Measurements from ENCODE around the gene SALL4.
"Not testable (repeated sequence)": the region's sequence is repeated elsewhere in the genome, so short reads cannot be mapped to it uniquely, and the experiment has no call there.

The SALL4 gene

DNA sequence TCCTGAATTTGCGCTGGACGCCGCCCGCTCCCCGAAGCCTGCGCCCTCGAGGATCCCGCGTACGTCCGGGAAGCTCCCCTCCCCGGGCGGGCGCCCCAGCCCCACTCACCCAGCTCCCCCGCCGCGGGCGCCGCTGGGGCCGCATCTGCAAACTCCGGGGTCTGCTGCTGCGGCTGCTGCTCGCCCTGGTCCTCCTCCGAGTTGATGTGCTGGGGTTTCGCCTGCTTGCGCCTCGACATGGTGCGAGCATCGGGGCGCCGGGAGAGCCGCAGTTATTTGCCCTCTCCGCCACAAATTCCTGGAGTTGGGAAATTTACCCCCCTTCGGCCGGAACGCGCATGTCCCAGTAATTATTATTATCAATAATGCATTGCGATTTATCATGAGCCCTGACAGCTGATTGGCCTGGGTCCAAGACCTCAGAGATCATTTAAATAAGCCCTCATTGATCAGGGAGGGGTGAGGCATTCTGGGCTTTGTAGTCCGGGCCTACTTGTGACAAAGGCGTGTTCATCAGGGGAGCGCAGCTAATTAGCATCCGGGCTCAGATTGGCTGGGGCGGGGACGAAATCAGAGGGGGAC, at the start of gene SALL4:
TSS of gene SALL4 (minus strand) at position 352 of the 582 bp plus-strand sequence. CDS start at position 239, 113 bp downstream.
- no peak for DNase-seq (ENCODE audit: low read depth)

- DNase-seq (ENCODE audit: low read depth), result no peak
Measured at GRCh38 chr20:51848346-51848745, 46.0 kb upstream of the SALL4 start.

DNA sequence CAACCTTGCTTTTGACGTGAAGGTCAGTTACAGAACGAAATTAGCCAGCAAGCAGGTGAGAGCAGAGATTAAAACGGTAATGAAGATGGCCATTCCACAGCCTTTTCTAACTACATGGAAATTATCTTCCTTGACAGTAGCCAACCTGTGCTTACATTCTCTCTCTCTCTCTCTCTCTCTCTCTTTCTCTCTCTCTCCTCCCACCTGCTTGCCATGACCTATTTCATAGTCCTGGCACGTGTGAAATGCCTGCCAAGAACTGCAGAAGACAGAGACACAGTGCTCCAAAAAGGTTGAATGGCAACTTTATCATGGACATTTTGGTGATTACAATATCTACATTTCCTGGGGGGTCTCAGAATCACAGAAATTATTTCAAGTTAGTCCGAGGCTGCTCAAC, 38.5 kb upstream of the SALL4 start:
- no peak for DNase-seq (ENCODE audit: low read depth)

DNA sequence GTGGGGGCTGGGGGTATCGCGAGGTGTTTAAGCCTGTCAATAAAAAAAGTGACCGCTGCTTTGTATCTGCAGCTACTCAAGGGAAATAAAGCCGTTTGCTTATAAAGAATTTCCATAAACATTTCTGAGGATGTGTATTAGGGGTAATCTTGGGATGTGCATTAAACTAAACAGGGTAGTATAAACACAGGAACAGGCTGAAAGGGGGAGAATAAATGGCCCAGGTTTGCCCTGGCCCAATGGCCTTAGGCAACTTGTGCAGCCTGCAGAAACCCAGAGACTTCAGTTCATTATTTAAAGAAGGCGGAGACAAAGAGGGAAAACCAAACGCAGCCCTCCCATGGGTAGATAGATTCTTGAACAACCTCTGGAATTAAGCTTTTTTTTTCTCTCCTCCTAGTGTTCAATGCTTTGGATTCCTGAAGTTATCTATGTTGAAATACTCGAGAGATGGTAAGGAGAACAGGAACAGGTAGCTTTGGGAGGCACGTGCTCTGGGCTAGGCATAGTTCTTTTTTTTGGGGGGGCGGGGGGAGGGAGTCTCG, 35.6 kb upstream of the SALL4 start:
- DNase-seq (ENCODE audit: low read depth), result no peak

GRCh38 chr20:51837436-51837835, 35.1 kb upstream of the SALL4 start:
- no peak for DNase-seq (ENCODE audit: low read depth)

DNA sequence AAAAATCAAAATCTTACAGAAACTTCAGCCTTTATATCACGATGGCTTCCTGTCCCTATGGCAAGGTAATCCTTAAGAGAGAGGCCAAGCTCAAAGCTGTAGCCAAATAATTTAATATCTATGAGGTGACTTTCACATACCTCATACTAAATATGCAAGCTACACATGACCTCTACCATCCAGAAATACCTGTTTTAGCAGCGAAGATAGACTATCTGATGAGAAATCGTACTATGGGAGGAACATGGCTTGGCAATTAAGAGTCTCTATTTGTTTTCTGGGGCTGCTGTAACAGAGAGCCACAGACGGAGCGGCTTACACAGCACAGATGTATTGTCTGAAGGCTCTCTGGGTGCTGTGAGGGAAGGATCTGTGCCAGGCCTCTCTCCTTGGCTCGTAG, 31.0 kb upstream of the SALL4 start:
- no peak for DNase-seq (ENCODE audit: low read depth)

DNA sequence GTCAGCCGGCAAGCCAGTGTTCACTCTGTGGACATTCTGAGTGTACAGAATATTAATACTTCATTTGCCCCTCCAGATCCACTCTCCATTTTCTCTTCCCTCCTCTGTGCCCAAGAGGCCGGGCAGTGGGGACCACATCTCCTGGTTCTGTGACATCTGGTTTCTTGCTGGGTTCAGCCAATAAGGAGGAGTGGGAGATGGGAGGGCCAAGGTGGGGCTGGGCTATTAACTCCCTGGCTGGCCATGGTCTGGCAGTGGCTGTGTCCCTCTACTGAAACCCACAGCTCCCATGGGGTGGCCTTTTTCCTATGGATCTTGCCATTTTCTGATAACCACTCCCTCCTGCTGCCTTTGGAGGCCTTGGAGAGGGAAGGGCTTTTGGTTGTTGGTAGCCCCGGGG, 30.0 kb upstream of the SALL4 start:
- DNase-seq (ENCODE audit: low read depth), result no peak

DNA sequence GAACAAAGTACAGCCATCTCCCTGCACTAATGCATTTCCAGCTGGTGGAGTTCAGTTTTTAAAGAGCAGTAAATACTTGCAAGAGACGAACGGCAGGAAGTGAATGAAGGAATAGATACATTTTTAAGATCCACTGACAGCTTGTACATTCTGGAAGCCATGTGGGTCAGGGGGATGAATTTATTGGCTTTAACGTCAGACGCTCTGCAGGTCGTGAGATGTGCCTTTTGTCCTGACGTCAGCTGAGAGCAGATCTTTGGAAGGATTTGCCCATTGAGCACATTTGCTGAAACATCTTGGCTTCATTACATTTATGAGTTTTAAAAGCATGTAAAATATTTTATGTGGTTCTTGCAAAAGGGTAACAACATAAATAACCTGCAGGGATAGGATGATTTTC, 29.5 kb upstream of the SALL4 start:
- no peak for DNase-seq (ENCODE audit: low read depth)

DNA sequence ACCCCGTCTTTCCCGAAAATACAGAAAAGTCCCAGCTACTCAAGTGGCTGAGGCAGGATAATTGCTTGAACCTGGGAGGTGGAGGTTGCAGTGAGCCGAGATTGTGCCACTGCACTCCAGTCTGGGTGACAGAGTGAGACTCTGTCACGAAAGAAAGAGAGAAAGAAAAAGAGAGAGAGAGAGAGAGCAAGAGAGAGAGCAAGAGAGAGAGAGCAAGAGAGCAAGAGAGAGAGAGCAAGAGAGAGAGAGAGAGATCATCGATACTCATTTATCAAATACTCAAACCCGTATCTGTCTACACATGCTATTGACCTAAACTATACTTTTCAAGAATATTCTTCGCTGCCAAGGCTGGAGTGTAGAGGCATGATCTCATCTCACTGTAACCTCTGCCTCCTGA, 28.2 kb upstream of the SALL4 start:
- DNase-seq (ENCODE audit: low read depth), result no peak

GRCh38 chr20:51828762-51829161, 26.4 kb upstream of the SALL4 start:
- DNase-seq (ENCODE audit: low read depth), result no peak

GRCh38 chr20:51826372-51826771, 24.1 kb upstream of the SALL4 start:
- DNase-seq (ENCODE audit: low read depth), result no peak

GRCh38 chr20:51818479-51819008, 16.2 kb upstream of the SALL4 start:
- DNase-seq (ENCODE audit: low read depth), result no peak

- DNase-seq (ENCODE audit: low read depth), result not testable (repeated sequence)
Measured at GRCh38 chr20:51816856-51817255, 14.5 kb upstream of the SALL4 start.

GRCh38 chr20:51815383-51816076, 13.2 kb upstream of the SALL4 start:
- no peak for DNase-seq (ENCODE audit: low read depth)

DNA sequence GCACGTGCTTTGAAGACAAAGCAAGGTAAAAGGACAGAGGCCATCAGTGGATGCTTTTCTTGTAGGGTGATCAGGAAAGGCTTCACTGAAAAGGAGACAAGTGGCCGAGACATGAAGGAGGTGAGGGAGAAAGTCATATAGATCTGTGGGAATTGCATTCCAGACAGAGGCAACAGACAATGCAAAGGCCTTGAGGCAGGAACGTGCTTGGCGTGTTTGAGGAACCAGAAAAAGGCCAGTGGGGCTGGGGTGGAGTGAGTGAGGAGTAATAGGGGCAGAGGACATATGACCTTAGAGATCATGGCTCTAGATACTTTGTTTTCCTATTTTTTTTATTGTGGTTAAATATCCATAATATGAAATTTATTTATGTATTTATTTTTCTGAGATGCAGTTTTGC, 10.5 kb upstream of the SALL4 start:
- DNase-seq (ENCODE audit: low read depth), result no peak

DNA sequence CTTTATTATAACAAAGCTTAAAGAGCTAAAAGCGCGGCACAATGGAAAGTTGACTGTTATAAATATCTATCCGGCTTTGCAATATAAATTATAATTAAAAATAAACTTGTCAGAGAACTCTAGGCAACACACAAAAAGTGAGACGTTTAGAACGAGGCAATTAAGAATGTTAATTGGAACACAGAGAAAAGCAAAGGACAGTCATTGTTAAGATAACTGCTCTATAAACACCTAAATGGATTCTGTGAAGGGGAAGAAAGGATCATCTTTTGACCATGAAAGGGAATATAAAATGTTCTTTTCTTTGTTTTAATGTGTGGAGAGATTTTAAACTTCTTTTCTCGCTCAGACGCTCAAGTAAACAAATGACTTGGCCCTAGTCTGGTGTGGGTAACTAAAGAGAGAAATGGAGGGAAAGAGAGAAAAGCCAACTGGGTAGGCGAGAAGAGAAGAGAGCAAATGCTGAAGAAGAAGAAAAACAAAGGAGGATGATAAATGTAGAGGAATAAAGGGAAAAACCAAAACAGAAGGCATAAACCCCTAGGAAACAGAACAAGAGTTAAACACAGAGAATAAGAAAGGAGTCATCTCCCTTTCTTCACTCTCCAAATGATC, 9.3 kb upstream of the SALL4 start:
- no peak for DNase-seq (ENCODE audit: low read depth)

DNA sequence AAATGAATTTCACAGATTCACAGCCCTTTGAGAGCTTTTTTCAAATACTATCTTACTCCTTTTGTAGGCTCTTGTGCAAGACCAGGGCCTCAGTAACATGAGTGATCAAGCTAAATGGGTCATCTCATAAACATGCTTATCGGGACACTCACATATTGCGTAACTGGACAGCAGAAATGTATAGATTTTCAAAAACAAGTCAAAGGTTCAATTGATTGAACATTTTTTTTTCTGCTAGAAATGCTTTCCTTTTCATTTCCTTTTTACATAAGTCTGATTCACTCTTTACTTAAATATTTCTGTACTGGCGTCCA, 8.7 kb upstream of the SALL4 start:
- DNase-seq (ENCODE audit: low read depth), result no peak

- DNase-seq (ENCODE audit: low read depth), result no peak
Measured at GRCh38 chr20:51810155-51811041, 8.1 kb upstream of the SALL4 start.

GRCh38 chr20:51807720-51808250, 5.5 kb upstream of the SALL4 start:
- no peak for DNase-seq (ENCODE audit: low read depth)

- no peak for DNase-seq (ENCODE audit: low read depth)
Measured at GRCh38 chr20:51804754-51805153, 2.4 kb upstream of the SALL4 start.

GRCh38 chr20:51803148-51803854, 980 bp upstream of the SALL4 start:
- no peak for DNase-seq (ENCODE audit: low read depth)

DNA sequence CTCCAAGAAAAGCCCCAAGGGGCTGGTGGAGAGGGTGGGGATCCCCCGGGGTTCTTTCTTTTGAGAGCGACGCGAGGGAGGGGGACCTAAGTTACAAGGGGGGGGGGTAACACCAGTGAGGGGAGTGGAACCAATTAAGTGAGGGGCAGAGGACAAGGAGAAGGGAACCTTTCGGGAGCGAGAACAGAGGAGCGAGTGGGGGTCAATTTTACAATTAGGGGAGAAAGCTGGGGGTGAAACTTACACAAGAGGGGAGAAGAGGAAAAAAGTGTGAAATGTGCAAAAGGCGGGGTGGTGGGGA, 548 bp downstream of the SALL4 start:
- DNase-seq (ENCODE audit: low read depth), result no peak

All from activated gamma-delta T cell treated with anti-CD3 and anti-CD28 coated beads, Interleukin-2, amount 50 U/mL, for 16 hours (primary cell).